ENCODE data around the gene OPRM1.

The OPRM1 gene

GRCh38 chr6:154159126-154159525 is 120.1 kb downstream of the OPRM1 start:
- Histone ChIP-seq H3K4me3 (ENCODE audit: low read depth, low read length) (no peak overlapping the region), H3K36me3 (ENCODE audit: control insufficient read depth, insufficient read depth, low read length) (no peaks in the 10 kb centered on the region), H3K27ac (peak overlapping the region; percentile 93), H3K4me2 (ENCODE audit: low read length) (no peak overlapping the region), H3K9me3 (ENCODE audit: control insufficient read depth, low read length) (no peaks in the 10 kb centered on the region), H2AFZ (peak overlapping the region; percentile 26), H3K9ac (no peak overlapping the region), H3K79me2 (no peaks in the 10 kb centered on the region), H3K27me3 (ENCODE audit: control insufficient read depth, insufficient read depth, low read length) (no peaks in the 10 kb centered on the region), H3K4me1 (peaks cover 45% of the 10 kb centered on the region)
- no peak for TF ChIP-seq CTCF (IDR thresholded peaks at IDR 0.05)

GRCh38 chr6:154161689-154162088 is 122.6 kb downstream of the OPRM1 start:
- Histone ChIP-seq H3K36me3 (ENCODE audit: control insufficient read depth, insufficient read depth, low read length) (no peaks in the 10 kb centered on the region), H3K4me3 (ENCODE audit: low read depth, low read length) (no peak overlapping the region), H3K4me2 (ENCODE audit: low read length) (no peak overlapping the region), H3K9ac (no peak overlapping the region), H3K9me3 (ENCODE audit: control insufficient read depth, low read length) (no peaks in the 10 kb centered on the region), H3K4me1 (peaks cover 32% of the 10 kb centered on the region), H2AFZ (no peak overlapping the region), H3K27me3 (ENCODE audit: control insufficient read depth, insufficient read depth, low read length) (no peaks in the 10 kb centered on the region), H3K27ac (no peak overlapping the region), H3K79me2 (no peaks in the 10 kb centered on the region)
- TF ChIP-seq CTCF (IDR thresholded peaks at IDR 0.05): no peak

- Histone ChIP-seq H3K36me3 (ENCODE audit: control insufficient read depth, insufficient read depth, low read length) (no peaks in the 10 kb centered on the region), H2AFZ (peak overlapping the region; percentile 58), H3K4me2 (ENCODE audit: low read length) (no peak overlapping the region), H3K4me3 (ENCODE audit: low read depth, low read length) (no peak overlapping the region), H3K79me2 (no peaks in the 10 kb centered on the region), H3K27ac (no peak overlapping the region), H3K4me1 (peaks cover 13% of the 10 kb centered on the region), H3K9me3 (ENCODE audit: control insufficient read depth, low read length) (no peaks in the 10 kb centered on the region), H3K27me3 (ENCODE audit: control insufficient read depth, insufficient read depth, low read length) (no peaks in the 10 kb centered on the region), H3K9ac (no peak overlapping the region)
- no peak for TF ChIP-seq CTCF (IDR thresholded peaks at IDR 0.05)
Measured at GRCh38 chr6:154164397-154164796, 125.4 kb downstream of the OPRM1 start.

GRCh38 chr6:154165478-154165877 is 126.4 kb downstream of the OPRM1 start:
- Histone ChIP-seq H3K27me3 (ENCODE audit: control insufficient read depth, insufficient read depth, low read length) (no peaks in the 10 kb centered on the region), H3K4me1 (peaks cover 10% of the 10 kb centered on the region), H3K36me3 (ENCODE audit: control insufficient read depth, insufficient read depth, low read length) (no peaks in the 10 kb centered on the region), H3K27ac (no peak overlapping the region), H3K4me3 (ENCODE audit: low read depth, low read length) (no peak overlapping the region), H2AFZ (no peak overlapping the region), H3K79me2 (no peaks in the 10 kb centered on the region), H3K9me3 (ENCODE audit: control insufficient read depth, low read length) (no peaks in the 10 kb centered on the region), H3K9ac (no peak overlapping the region), H3K4me2 (ENCODE audit: low read length) (no peak overlapping the region)
- no peak for TF ChIP-seq CTCF (IDR thresholded peaks at IDR 0.05)

GRCh38 chr6:154166140-154166539 is 127.1 kb downstream of the OPRM1 start:
- Histone ChIP-seq H3K79me2 (no peaks in the 10 kb centered on the region), H3K4me1 (peaks cover 10% of the 10 kb centered on the region), H3K9ac (no peak overlapping the region), H3K27ac (no peak overlapping the region), H2AFZ (no peak overlapping the region), H3K27me3 (ENCODE audit: control insufficient read depth, insufficient read depth, low read length) (no peaks in the 10 kb centered on the region), H3K36me3 (ENCODE audit: control insufficient read depth, insufficient read depth, low read length) (no peaks in the 10 kb centered on the region), H3K9me3 (ENCODE audit: control insufficient read depth, low read length) (no peaks in the 10 kb centered on the region), H3K4me3 (ENCODE audit: low read depth, low read length) (no peak overlapping the region), H3K4me2 (ENCODE audit: low read length) (no peak overlapping the region)
- TF ChIP-seq CTCF (IDR thresholded peaks at IDR 0.05): no peak
